ENCODE measurements around the gene HEMGN. TPM values are rescaled to one million over a fixed set of nuclear protein-coding genes. Genes with fewer than 3 reads are reported as not detected.

HEMGN gene, protein sequence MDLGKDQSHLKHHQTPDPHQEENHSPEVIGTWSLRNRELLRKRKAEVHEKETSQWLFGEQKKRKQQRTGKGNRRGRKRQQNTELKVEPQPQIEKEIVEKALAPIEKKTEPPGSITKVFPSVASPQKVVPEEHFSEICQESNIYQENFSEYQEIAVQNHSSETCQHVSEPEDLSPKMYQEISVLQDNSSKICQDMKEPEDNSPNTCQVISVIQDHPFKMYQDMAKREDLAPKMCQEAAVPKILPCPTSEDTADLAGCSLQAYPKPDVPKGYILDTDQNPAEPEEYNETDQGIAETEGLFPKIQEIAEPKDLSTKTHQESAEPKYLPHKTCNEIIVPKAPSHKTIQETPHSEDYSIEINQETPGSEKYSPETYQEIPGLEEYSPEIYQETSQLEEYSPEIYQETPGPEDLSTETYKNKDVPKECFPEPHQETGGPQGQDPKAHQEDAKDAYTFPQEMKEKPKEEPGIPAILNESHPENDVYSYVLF
- not detected for total RNA-seq

DNA sequence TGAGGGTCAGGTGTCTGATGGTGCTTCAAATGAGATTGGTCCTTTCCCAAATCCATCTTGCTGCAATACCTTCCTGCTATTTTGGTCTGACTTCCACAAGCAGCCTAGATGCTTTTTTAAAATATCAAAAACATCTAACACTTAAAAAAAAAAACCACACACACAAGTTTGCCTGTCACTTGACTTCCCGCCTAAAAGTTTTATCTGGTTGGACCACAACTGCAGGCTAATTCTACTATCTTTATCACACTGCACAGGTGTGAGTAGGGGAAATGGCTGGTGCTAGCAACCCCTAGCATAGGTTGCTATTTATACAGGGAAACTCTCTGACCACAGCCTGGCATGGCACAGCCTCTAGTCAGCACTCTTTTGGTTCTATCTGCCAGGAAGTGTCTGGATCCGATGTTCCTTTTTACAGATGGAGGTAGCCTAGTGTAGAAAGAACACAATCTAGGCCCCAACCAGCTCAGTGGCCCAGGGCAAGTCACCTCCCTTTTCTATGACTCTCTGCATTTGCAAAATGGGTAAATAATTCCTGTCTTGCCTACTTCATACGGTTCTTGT lies at the start of gene HEMGN:
Gene HEMGN (minus strand): TSS at position 92 of the 564 bp plus-strand sequence. CDS start 36 bp downstream, at position 56.

GRCh38 chr9:97982683-97983588 lies 45.0 kb upstream of the HEMGN start, which contains the start of gene ANP32B:
TSS of gene ANP32B (plus strand) at chr9:97983341. CDS start at chr9:97983556, 215 bp downstream.

DNA sequence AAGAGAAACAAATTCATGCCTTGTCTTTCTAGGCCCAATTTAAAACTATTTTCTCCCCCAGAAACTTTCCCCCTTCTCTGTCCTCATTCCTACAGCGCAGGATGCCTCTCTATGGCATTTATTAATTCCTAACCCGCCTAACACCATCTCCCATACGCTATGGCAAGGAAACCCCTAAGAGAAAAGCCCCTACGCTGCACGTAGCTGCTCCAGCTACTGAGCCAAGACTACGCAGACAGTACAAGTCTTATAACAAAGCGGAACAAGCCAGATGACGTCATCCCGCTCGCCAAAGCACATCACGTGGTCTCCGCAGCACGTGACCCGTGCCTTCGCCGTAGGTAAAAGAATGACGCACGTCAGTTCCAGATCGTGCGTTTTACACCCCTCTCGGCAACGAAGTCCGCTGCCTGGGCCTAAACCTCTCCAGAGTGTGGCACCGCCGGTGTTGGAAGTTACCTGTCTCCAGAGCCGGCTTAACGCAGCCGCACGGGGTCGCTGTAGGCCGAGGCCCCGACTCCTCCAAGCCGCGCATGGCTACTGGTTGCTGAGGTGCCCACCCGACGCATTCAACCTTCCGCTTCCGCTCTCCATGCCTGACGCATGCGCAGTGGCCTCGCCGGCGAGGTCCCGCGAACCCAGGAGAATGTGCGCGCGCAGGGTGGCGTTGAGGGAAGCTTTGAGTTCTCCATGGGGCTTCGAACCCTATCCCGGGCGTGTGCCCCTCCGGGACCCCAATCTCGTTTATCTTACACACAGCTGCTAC lies 15.8 kb downstream of the HEMGN start, which contains the start of gene TRMO:
Gene TRMO (minus strand): TSS at position 542 of the 766 bp plus-strand sequence. CDS start 7 bp downstream, at position 535.

Small RNA genes within 50 kb of the gene (small RNA-seq; reads per million reads assigned to genes)
- gene RF00019 = 0 reads per million in 2 donors

Other genes starting within 250 kb of the HEMGN start
- 1 to 10 TPM; 5.9 to 6.0 TPM for gene XPA, start 240.8 kb downstream of the HEMGN start, total RNA-seq
- not detected for gene FOXE1, start 84.9 kb downstream of the HEMGN start, total RNA-seq
- gene TRMO, start 15.7 kb downstream of the HEMGN start, total RNA-seq = 10 to 100 TPM; 25.6 to 29.6 TPM
- gene ANP32B, start 45.2 kb upstream of the HEMGN start, total RNA-seq = 10 to 100 TPM in 1 of 2 donors, 1 to 10 TPM in 1; 3.1 to 13.0 TPM
- gene NANS, start 118.6 kb upstream of the HEMGN start, total RNA-seq = 100 to 1,000 TPM; 113 to 117 TPM
- 10 to 100 TPM; 54.0 to 72.3 TPM for gene TRIM14, start 181.1 kb upstream of the HEMGN start, total RNA-seq